ENCODE results near the gene KCNE4. TPM values are rescaled to one million over a fixed set of nuclear protein-coding genes. Genes with fewer than 3 reads are reported as not detected.

The KCNE4 gene, protein sequence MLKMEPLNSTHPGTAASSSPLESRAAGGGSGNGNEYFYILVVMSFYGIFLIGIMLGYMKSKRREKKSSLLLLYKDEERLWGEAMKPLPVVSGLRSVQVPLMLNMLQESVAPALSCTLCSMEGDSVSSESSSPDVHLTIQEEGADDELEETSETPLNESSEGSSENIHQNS
- under 0.01 TPM for total RNA-seq

GRCh38 chr2:223051693-223052289 is at the start of gene KCNE4:
TSS of gene KCNE4 (plus strand) at chr2:223052190. CDS start at chr2:223052831, 641 bp downstream.
- Histone ChIP-seq H3K27me3 (ENCODE audit: insufficient read depth, low read length) (no peaks in the 10 kb centered on the region), H3K4me1 (ENCODE audit: insufficient read depth, low read length) (no peaks in the 10 kb centered on the region), H3K4me3 (ENCODE audit: low read length) (no peak within 1 kb of the TSS), H3K9me3 (ENCODE audit: low read depth, low read length) (no peaks in the 10 kb centered on the region)

GRCh38 chr2:223003191-223003590 is 48.8 kb upstream of the KCNE4 start:
- Histone ChIP-seq H3K4me1 (ENCODE audit: insufficient read depth, low read length) (no peaks in the 10 kb centered on the region), H3K4me3 (ENCODE audit: low read length) (no peak overlapping the region), H3K9me3 (ENCODE audit: low read depth, low read length) (no peaks in the 10 kb centered on the region), H3K27me3 (ENCODE audit: insufficient read depth, low read length) (peaks cover 8% of the 10 kb centered on the region)

- H3K9me3 ChIP-seq (ENCODE audit: low read depth, low read length): no peaks in the 10 kb centered on the region
- no peaks in the 10 kb centered on the region for H3K27me3 ChIP-seq (ENCODE audit: insufficient read depth, low read length)
- no peaks in the 10 kb centered on the region for H3K4me1 ChIP-seq (ENCODE audit: insufficient read depth, low read length)
- H3K4me3 ChIP-seq (ENCODE audit: low read length): no peak overlapping the region
Measured at GRCh38 chr2:223005496-223005895, 46.5 kb upstream of the KCNE4 start.

- Histone ChIP-seq H3K9me3 (ENCODE audit: low read depth, low read length) (no peaks in the 10 kb centered on the region), H3K27me3 (ENCODE audit: insufficient read depth, low read length) (no peaks in the 10 kb centered on the region), H3K4me3 (ENCODE audit: low read length) (no peak overlapping the region), H3K4me1 (ENCODE audit: insufficient read depth, low read length) (no peaks in the 10 kb centered on the region)
Measured at GRCh38 chr2:223007531-223007930, 44.5 kb upstream of the KCNE4 start.

DNA sequence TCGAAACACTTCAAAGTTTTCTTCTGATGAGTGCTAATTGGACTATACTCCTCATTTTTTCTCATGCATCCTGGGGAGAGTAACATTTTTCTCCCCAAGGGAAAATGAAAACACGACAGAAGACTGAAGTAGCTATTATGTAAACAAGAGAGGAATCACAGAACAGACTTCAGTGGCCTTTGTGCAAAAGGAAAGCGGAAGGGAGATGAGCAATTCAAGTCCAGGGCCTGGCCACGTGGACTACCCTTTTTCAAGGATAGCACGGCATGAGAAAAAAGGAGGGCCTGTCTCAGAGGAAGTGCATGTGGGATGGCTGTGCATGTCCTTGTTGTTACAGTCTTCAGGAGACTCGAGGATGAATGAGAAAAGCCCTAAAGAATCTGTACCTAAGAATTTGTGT is 43.8 kb upstream of the KCNE4 start:
- H3K27me3 ChIP-seq (ENCODE audit: insufficient read depth, low read length): no peaks in the 10 kb centered on the region
- H3K4me1 ChIP-seq (ENCODE audit: insufficient read depth, low read length): no peaks in the 10 kb centered on the region
- H3K9me3 ChIP-seq (ENCODE audit: low read depth, low read length): no peaks in the 10 kb centered on the region
- H3K4me3 ChIP-seq (ENCODE audit: low read length): no peak overlapping the region

DNA sequence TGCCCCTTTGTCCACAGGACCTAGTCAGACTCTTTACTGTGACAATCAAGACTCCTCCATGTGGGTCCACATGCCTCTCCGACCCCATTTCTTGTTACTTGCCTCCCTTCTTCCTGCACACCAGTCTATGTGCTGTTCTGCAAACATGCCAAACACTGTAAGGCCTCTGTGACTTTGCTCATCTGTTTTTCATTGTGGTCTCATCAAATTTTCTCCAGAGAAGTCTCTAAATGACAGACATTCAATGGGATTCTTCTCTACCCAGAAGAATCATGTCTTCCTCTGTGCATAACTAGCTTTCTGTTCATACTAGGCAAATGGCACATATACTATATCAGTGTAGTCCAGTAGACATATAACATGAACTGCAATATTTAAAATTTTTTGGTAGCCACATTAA is 43.0 kb upstream of the KCNE4 start:
- Histone ChIP-seq H3K4me3 (ENCODE audit: low read length) (no peak overlapping the region), H3K27me3 (ENCODE audit: insufficient read depth, low read length) (no peaks in the 10 kb centered on the region), H3K4me1 (ENCODE audit: insufficient read depth, low read length) (no peaks in the 10 kb centered on the region), H3K9me3 (ENCODE audit: low read depth, low read length) (no peaks in the 10 kb centered on the region)

- H3K4me3 ChIP-seq (ENCODE audit: low read length): no peak overlapping the region
- H3K9me3 ChIP-seq (ENCODE audit: low read depth, low read length): no peaks in the 10 kb centered on the region
- H3K27me3 ChIP-seq (ENCODE audit: insufficient read depth, low read length): no peaks in the 10 kb centered on the region
- H3K4me1 ChIP-seq (ENCODE audit: insufficient read depth, low read length): no peaks in the 10 kb centered on the region
Measured at GRCh38 chr2:223010641-223011040, 41.3 kb upstream of the KCNE4 start.

- Histone ChIP-seq H3K4me1 (ENCODE audit: insufficient read depth, low read length) (no peaks in the 10 kb centered on the region), H3K27me3 (ENCODE audit: insufficient read depth, low read length) (no peaks in the 10 kb centered on the region), H3K4me3 (ENCODE audit: low read length) (no peak overlapping the region), H3K9me3 (ENCODE audit: low read depth, low read length) (no peaks in the 10 kb centered on the region)
Measured at GRCh38 chr2:223012291-223012690, 39.7 kb upstream of the KCNE4 start.

DNA sequence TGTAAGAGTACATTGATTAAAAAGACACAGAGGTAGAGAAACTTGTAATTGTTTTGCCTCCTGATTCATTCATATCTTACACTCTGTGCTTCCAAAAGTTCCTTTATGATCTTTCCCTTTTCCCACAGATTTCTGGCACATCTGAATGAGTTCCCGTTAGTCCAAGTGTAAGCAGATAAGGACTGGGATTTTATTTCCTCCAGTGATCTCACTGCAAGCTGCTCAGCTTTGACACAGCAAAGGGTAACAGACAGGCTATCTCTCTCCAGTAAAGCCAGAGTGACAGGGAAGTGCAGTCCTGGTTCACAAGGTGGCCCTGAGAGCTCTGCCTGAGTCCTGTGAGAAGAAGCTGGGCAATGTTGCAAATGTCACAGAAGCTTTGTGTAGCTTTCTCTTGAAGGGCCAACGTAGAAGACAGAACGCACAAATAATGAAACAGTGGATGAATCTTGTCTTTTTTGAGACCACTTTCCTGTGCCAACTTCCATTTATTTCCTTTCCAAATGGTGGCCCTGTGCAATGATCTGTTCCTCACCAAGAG is 32.5 kb upstream of the KCNE4 start:
- Histone ChIP-seq H3K9me3 (ENCODE audit: low read depth, low read length) (no peaks in the 10 kb centered on the region), H3K4me1 (ENCODE audit: insufficient read depth, low read length) (no peaks in the 10 kb centered on the region), H3K4me3 (ENCODE audit: low read length) (no peak overlapping the region), H3K27me3 (ENCODE audit: insufficient read depth, low read length) (no peaks in the 10 kb centered on the region)

DNA sequence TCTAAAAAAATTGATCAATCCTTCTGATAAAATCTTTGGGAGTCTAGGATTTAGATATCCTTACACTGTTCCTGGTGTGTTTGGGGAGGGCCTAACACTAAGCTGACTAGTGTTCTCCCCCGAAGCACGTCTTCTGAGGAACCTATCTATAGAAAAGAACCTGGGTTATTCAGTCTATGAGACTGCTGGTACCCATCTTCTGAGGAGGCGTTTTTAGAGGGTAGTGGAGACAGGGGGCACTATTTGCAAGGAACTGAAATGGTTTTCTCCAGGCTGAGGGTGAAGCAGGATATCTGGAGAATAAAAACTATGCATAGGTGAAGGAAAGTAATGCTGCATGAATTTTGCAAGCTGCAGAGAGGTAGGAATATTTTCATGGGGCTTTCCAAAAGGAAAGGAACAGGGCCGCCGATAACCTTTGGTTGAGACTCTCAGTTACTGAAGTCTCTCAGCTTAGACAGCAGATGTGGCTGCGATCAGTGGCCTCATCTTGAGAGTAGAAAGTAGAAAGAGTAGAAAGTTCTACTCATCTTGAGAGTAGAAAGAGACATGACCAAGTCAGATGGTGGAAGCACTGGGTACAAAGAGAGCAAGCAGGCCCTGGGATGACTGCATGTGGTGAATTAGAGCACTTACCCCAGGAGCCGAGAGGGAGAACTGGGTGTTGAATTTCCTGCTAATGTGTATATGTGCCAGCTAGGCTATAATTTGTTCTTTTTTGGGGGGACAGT is 31.8 kb upstream of the KCNE4 start:
- Histone ChIP-seq H3K9me3 (ENCODE audit: low read depth, low read length) (no peaks in the 10 kb centered on the region), H3K4me3 (ENCODE audit: low read length) (no peak overlapping the region), H3K4me1 (ENCODE audit: insufficient read depth, low read length) (no peaks in the 10 kb centered on the region)

DNA sequence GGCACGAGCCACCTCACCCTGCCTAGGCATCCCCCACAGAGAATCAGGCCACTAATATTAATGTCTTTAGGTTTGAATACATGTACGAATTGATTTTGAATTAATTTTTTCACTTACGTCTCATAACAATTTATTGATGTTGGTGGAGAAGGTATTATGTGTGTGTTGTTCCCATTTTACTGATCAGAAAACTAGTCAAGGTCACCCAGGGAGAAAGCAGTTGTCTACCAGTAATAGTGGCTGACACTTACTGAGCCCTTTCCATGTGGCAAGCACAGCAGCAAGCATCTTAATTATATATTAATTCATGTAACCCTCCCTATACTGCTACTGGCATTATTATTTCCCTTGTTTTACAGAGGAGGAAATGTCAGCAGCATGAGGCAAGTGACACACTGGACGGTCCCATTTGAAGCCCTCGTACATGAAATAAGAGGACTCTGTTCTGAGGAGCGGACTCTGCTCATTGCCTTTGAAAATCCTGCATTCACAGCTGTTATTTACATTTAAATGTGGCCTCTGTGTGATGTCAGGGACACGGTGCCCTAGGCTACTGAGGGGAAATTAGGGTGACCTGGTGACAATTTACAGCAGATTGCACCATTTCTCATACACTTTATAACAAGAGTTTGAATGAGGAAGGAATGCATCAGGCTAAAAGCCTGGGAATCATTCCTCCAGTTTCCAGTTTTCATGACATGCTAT is 30.9 kb upstream of the KCNE4 start:
- no peak overlapping the region for H3K4me3 ChIP-seq (ENCODE audit: low read length)
- no peaks in the 10 kb centered on the region for H3K27me3 ChIP-seq (ENCODE audit: insufficient read depth, low read length)
- no peaks in the 10 kb centered on the region for H3K4me1 ChIP-seq (ENCODE audit: insufficient read depth, low read length)
- H3K9me3 ChIP-seq (ENCODE audit: low read depth, low read length): no peaks in the 10 kb centered on the region

More for the DNA sequence above, 31.8 kb upstream of the KCNE4 start:
- no peaks in the 10 kb centered on the region for H3K27me3 ChIP-seq (ENCODE audit: insufficient read depth, low read length)

DNA sequence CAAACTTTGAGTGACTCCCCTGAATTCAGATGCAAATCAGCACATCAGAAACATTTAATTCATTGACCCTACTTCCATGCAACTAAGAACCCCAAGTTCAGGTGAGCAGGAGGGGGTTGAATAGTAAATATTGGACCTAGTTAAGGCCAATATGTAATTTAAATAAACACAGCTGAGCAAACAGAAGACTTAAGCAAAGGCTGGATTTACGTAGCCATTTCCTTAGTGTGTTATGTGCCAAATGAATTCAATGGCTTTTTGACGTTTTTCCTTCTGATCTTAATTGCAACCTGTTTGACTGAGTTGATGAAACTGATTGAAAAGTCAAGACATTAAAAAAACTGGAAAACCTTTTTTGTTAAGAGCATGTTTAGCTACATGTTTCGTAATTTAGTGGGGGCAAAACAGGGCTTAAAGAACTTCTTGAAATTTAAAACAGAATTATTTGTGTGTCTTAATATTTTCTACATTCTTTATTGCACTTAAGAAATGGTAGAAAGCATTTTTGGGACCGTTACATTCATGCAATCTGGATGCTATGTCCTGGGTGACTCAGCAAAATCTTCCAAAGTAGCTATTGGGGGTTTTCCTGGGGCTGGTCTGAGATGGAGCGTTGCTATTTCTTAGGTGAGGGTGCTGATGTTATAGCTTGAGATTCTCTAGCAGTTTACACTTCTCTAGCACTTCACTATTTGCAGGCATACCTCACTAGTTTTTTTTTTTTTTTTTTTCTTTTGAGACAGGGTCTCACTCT is 25.5 kb upstream of the KCNE4 start:
- Histone ChIP-seq H3K9me3 (ENCODE audit: low read depth, low read length) (no peaks in the 10 kb centered on the region), H3K4me1 (ENCODE audit: insufficient read depth, low read length) (no peaks in the 10 kb centered on the region), H3K4me3 (ENCODE audit: low read length) (no peak overlapping the region), H3K27me3 (ENCODE audit: insufficient read depth, low read length) (no peaks in the 10 kb centered on the region)

DNA sequence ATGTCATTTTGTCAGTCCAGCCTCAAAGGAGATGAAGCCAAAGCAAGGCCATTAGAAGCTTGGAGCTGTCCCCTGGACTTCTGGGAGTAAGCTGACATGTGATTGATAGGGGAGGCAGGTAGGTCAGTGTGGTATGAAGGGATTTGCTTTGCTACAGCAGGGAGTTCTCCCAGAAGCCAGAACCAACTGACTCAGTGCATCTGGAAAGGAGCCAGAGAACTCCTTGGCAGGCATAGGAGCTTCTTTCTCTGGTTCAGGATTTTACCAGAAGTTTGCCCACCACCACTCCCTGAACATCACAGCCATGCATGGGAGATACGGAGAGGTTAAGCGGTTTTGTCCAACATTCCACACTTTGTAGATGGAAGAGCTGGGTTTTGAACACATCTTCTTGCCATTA is 24.5 kb upstream of the KCNE4 start:
- Histone ChIP-seq H3K4me3 (ENCODE audit: low read length) (no peak overlapping the region), H3K9me3 (ENCODE audit: low read depth, low read length) (no peaks in the 10 kb centered on the region), H3K4me1 (ENCODE audit: insufficient read depth, low read length) (no peaks in the 10 kb centered on the region), H3K27me3 (ENCODE audit: insufficient read depth, low read length) (no peaks in the 10 kb centered on the region)

DNA sequence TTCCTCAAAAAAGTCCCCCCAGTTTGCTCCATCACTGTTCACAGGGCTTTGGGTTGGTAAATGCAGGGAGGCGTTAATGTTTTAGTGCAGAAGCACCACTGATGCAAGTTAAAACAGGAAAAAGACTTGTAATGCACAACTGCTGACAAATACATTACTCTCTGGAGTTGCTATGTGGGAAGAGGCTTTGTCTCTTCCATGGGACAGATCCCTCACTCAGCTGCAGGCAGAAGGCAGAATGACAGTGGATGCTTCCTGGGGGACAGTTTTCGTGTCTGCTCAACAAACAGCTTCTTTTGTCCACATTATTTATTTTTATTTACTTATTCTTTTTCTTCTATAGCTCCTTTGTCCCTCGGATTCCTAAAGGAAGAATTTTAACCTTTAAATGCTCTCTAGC is 22.7 kb upstream of the KCNE4 start:
- H3K4me3 ChIP-seq (ENCODE audit: low read length): no peak overlapping the region
- no peaks in the 10 kb centered on the region for H3K27me3 ChIP-seq (ENCODE audit: insufficient read depth, low read length)
- H3K4me1 ChIP-seq (ENCODE audit: insufficient read depth, low read length): no peaks in the 10 kb centered on the region
- no peaks in the 10 kb centered on the region for H3K9me3 ChIP-seq (ENCODE audit: low read depth, low read length)

Data from mononuclear cell (primary cell).